Ureter (tissue), 1 donor: ENCODE results near the gene CASP3. TPM values are rescaled to one million over a fixed set of nuclear protein-coding genes. Genes with fewer than 3 reads are reported as not detected.
A peak's percentile ranks its signal among the peaks of the same experiment; 100 is the strongest.

ENCODE experiments used
- DNase-seq: peaks from one replicate; pipeline ENCODE4 v3.0.0-alpha.2; 2020; ENCODE audit warnings: low spot score
- total RNA-seq: library from RNA; stranded (reverse); gene quantifications from one replicate; pipeline ENCODE4 v1.2.4, GENCODE V29; 2023
- donor health status: DM: yes; HTN: yes; CAD: no.

Gene CASP3
- 17.4 TPM for total RNA-seq

- peak; percentile 96 for DNase-seq
Measured at GRCh38 chr4:184649026-184649970, at the start of gene CASP3, which contains the start of gene PRIMPOL. Gene CASP3, minus strand, starts transcription at chr4:184649447. Its CDS starts 10,994 bp downstream, at chr4:184638453. Gene PRIMPOL, plus strand, starts transcription at chr4:184649738. Its CDS starts 7,403 bp downstream, at chr4:184657141.

GRCh38 chr4:184697956-184698355 lies 48.7 kb upstream of the CASP3 start:
- DNase-seq: no peak

GRCh38 chr4:184695178-184695896 lies 46.1 kb upstream of the CASP3 start:
- no peak for DNase-seq

- DNase-seq: no peak
Measured at GRCh38 chr4:184694412-184694956, 45.2 kb upstream of the CASP3 start.

GRCh38 chr4:184693056-184693455 lies 43.8 kb upstream of the CASP3 start:
- no peak for DNase-seq

GRCh38 chr4:184689681-184690080 lies 40.4 kb upstream of the CASP3 start:
- no peak for DNase-seq

- no peak for DNase-seq
Measured at GRCh38 chr4:184688447-184688846, 39.2 kb upstream of the CASP3 start.

- no peak for DNase-seq
Measured at GRCh38 chr4:184688005-184688404, 38.8 kb upstream of the CASP3 start.

GRCh38 chr4:184684491-184685189 lies 35.4 kb upstream of the CASP3 start:
- no peak for DNase-seq

GRCh38 chr4:184681916-184682315 lies 32.7 kb upstream of the CASP3 start:
- DNase-seq: no peak

GRCh38 chr4:184680698-184681097 lies 31.5 kb upstream of the CASP3 start:
- no peak for DNase-seq

GRCh38 chr4:184675821-184676492 lies 26.7 kb upstream of the CASP3 start:
- no peak for DNase-seq

GRCh38 chr4:184675018-184675417 lies 25.8 kb upstream of the CASP3 start:
- no peak for DNase-seq

- no peak for DNase-seq
Measured at GRCh38 chr4:184674011-184674410, 24.8 kb upstream of the CASP3 start.

- DNase-seq: no peak
Measured at GRCh38 chr4:184672741-184673140, 23.5 kb upstream of the CASP3 start.

GRCh38 chr4:184671101-184671500 lies 21.9 kb upstream of the CASP3 start:
- no peak for DNase-seq

- DNase-seq: no peak
Measured at GRCh38 chr4:184669251-184669650, 20.0 kb upstream of the CASP3 start.

GRCh38 chr4:184668511-184669114 lies 19.4 kb upstream of the CASP3 start:
- no peak for DNase-seq

- no peak for DNase-seq
Measured at GRCh38 chr4:184668096-184668495, 18.8 kb upstream of the CASP3 start.

GRCh38 chr4:184666670-184667069 lies 17.4 kb upstream of the CASP3 start:
- DNase-seq: no peak
